ENCODE data around the gene TBCA. TPM values are rescaled to one million over a fixed set of nuclear protein-coding genes. Genes with fewer than 3 reads are reported as not detected.

Gene TBCA, protein sequence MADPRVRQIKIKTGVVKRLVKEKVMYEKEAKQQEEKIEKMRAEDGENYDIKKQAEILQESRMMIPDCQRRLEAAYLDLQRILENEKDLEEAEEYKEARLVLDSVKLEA
- 133 TPM for total RNA-seq

DNA sequence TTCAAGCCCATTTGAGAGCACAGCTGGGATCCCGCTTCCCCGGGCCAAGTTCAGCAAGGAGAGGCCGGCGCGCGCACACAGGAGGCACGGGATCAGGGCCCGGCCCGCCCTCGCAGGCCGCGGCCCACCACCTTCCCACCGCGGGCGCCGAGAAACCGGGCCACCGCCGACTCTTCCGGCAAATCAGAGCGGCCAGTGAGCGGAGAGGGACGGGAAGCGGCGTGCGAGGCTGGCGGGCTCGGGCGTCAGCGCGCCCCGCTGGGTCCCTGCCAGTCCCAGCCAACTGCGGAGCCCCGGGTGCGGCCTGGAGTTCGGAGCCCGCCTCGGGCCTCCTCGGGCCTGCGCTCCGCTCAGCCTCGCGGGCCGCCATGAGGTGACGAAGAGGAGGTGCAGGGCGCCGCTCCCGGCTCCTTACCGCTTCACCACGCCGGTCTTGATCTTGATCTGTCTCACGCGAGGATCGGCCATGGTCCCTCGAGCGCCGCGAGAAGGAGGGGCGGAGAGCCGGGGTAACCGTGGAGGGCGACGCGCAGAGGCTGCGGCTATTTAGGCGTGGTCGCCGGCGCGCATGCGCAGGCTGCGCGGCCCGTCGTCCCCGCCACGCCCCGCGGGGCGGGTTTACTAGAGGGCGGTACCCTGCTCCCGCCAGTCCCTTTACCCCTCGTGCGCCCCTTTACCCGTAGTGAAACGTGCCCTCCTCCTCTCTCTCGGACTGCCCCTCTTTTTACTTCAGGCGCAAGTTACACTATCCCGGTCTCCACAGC lies at the start of gene TBCA:
Gene TBCA (minus strand): TSS at position 550 of the 764 bp plus-strand sequence. CDS start 82 bp downstream, at position 468.
- peak; percentile 90 for DNase-seq (ENCODE audit: low spot score)

DNA sequence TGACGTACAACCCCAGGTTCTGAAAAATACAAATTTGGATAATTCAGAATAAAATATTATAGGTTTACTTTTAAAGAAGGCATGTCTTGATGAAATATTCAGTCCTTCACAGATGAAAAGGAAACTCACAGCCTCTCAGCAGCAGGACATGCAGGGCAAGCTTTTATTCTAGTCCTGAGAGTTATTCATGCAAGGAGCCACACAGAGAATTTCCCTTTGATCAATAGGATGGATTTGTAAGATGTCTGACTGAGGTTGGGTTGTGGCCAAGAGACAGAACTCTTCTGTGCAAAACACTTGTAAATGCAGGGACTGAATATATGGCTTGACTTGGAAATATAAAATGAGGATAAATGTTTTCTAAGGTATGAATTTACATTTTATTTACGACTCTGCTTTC lies 48.8 kb upstream of the TBCA start:
- no peak for DNase-seq (ENCODE audit: low spot score)

DNA sequence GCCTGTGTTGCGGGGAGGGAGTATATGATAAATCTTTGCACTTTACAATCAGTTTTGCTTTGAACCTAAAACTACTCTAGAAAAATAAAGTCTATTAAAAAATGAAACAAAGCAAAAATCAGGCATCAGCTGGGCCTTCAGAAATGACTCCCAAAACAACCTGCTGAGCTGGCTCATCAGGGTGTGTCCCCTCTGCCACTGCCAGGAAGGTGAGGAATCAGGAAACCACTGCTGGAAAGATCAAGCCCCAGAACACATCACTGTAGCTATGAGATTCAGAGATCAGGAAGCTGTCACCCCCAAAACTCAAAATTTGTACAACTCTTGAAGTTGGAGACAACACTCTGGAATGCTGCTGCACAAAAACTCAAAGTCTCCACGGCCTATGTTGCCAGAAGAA lies 40.5 kb upstream of the TBCA start:
- no peak for DNase-seq (ENCODE audit: low spot score)

DNA sequence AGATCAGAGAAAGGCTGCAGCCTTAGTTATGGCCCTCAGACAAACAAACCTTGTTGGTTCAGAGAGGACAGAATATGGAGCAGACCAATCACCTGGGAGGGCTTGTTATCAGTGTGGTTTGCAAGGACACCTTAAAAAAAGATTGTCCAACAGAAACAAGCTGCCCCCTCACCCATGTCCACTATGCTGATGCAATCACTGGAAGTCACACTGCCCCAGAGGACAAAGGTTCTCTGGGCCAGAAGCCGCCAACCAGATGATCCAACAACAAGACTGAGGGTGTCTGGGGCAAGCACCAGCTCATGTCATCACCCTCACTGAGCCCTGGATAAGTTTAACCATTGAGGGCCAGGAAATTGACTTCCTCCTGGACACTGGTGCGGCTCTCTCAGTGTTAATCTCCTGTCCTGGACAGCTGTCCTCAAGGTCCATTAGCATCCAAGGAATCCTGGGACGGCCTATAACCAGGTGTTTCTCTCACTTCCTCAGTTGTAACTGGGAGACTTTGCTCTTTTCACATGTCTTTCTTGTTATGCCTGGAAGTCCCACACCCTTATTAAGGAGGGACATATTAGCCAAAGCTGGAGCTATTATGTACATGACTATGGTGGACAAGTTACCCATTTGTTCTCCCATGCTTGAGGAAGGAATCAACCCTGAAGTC lies 36.9 kb upstream of the TBCA start:
- no peak for DNase-seq (ENCODE audit: low spot score)

DNA sequence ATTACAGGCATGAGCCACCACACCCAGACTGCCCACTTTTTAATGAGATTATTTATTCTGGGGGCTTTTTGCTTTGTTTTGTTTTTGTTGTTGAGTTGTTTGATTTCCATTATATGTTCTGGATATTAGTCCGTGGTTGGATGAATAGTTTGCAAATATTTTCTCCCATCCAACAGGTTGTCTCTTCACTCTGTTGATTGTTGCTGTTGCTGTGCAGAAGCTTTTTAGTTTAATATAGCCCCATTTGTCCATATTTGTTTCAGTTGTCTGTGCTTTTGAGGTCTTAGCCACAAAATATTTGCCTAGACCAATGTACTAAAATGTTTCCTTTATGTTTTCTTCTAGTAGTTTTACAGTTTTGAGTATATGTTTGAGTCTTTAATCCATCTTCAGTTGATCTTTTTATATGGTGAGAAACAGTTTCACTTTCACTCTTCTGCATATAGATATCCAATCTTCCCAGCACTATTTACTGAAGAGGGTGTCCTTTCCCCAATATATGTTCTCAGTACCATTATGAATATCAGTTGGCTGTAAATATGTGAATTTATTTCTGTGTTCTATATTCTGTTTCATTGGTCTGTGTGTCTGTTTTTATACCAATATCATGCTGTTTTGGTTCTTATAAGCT lies 30.2 kb upstream of the TBCA start:
- DNase-seq (ENCODE audit: low spot score), result no peak

GRCh38 chr5:77798456-77798855 lies 22.3 kb upstream of the TBCA start:
- no peak for DNase-seq (ENCODE audit: low spot score)

- no peak for DNase-seq (ENCODE audit: low spot score)
Observed at GRCh38 chr5:77797136-77797535, 21.0 kb upstream of the TBCA start.

GRCh38 chr5:77795846-77796245 lies 19.7 kb upstream of the TBCA start:
- DNase-seq (ENCODE audit: low spot score), result no peak

- no peak for DNase-seq (ENCODE audit: low spot score)
Observed at GRCh38 chr5:77795268-77795667, 19.1 kb upstream of the TBCA start.

DNA sequence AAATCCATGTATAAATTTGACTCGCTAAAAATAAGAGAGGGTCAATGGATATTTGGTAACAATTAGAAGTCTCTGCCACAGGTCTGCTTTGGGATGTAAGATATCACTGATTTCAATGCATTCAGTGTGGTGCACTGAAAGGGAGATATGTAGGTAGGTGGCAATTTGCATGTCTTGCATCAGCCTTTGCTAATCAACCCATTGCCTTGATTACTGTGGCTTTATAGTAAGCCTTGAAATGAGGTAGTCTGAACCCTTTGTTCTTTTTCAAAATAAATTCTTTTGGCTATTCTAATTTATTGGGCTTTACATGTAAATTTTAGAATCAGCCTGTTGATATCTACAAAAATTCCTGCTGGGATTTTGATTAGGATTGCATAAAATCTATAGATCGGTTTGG lies 15.8 kb upstream of the TBCA start:
- no peak for DNase-seq (ENCODE audit: low spot score)

- no peak for DNase-seq (ENCODE audit: low spot score)
Observed at GRCh38 chr5:77791356-77791755, 15.2 kb upstream of the TBCA start.

DNA sequence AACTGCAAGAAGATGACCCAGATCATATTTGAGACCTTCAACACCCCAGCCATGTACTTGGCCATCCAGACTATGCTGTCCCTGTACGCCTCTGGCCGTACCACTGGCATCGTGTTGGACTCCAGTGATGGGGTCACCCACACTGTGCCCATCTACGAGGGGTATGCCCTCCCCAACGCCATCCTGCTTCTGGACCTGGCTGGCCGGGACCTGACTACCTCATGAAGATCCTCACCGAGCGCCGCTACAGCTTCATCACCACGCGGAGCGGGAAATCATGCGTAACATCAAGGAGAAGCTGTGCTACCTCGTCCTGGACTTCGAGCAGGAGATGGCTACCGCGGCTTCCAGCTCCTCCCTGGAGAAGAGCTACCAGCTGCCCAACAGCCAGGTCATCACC lies 9.1 kb upstream of the TBCA start:
- no peak for DNase-seq (ENCODE audit: low spot score)

DNA sequence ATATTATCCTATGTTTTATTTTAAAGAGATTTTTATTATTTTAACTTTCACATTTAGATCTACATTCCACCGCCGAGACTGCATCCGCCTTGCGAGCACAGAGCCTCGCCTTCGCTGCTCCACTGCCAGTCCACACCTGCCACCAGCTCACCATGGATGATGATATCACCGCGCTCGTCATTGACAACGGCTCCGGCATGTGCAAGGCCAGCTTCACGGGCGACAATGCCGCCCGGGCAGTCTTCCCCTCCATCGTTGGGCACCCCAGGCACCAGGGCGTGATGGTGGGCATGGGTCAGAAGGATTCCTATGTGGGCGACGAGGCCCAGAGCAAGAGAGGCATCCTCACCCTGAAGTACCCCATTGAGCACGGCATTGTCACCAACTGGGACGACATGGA lies 8.6 kb upstream of the TBCA start:
- DNase-seq (ENCODE audit: low spot score), result no peak

GRCh38 chr5:77781076-77781475 lies 4.9 kb upstream of the TBCA start:
- no peak for DNase-seq (ENCODE audit: low spot score)

- no peak for DNase-seq (ENCODE audit: low spot score)
Observed at GRCh38 chr5:77778881-77779438, 2.8 kb upstream of the TBCA start.

DNA sequence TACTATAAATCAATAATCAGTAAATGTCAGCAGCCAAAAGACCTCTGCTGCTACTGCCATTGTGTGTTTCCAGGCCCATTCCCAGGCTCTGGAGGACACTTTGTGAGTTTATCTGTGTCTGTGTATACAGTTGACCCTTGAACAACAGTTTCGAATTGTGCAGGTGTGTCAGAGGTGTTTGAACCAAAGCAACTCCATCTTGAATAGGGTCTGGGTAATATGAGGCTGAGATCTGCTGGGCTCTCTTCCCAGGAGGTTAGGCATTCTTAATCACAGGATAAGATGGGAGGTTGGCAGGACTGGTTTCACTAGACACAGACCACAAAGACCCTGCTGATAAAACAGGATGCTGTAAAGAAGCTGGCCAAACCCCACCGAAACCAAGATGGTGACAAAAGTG lies 2.3 kb upstream of the TBCA start:
- no peak for DNase-seq (ENCODE audit: low spot score)

- no peak for DNase-seq (ENCODE audit: low spot score)
Observed at GRCh38 chr5:77777911-77778310, 1.8 kb upstream of the TBCA start.

DNA sequence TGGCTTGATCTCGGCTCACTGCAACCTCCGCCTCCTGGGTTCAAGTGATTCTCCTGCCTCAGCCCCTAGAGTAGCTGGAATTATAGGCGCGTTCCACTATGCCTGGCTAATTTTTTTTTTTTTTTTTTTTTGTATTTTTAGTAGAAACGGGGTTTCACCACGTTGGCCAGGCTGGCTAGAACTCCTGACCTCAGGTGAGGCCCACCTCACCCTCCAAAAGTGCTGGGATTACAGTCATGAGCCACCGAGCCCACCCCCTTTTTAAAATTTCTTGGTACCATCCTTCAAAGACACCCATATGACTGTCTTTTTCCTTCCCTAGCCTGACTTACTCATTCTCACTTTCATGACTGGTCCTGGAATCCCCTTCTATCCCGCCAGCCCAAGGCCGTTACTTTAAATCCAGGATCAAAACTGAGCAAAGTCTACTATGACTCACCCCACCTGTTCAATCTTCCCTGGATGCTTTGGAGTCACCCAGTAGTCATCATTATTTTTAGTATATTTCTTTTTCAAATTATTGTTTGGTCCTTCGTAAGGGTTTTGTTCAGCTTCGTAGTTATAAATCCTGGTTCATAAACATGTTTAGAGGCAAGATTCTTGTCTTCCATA lies 1.2 kb upstream of the TBCA start:
- DNase-seq (ENCODE audit: low spot score), result no peak

DNA sequence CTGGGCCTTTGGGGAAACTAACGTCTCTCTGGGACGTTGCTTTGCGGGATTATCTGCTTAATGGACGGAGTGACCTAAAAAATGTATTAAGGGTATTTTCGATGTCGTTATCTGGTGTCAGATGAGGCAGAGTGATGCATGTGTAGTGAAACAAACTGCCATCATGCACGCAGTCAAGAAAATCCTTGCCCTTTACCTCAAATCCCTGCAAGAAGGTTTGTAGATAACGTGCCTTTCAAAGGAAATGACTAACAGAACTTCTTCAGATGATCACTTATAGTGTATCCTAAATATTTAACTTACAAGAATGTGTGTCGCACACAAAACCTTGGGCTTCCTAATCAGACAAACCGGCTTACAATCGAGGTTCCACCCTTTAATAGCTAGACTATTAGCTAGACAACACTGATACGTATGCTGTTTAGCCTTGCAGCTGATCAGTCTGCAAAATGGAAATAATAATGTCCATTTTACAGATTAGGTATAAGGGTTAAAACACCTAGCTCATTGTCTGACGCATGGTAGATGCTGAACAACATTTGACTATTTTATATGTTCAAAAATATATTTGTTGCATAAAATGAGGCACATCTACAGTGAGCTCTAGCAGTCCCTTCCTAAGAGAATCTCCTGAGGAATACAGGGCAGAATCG lies 541 bp upstream of the TBCA start:
- no peak for DNase-seq (ENCODE audit: low spot score)

- no peak for DNase-seq (ENCODE audit: low spot score)
Observed at GRCh38 chr5:77774981-77775789, 954 bp downstream of the TBCA start.
